Colonic mucosa (tissue), 4 donors: ENCODE measurements around the gene MYO10. TPM values are rescaled to one million over a fixed set of nuclear protein-coding genes. Genes with fewer than 3 reads are reported as not detected.
A peak's percentile ranks its signal among the peaks of the same experiment; 100 is the strongest.

Experiments used
- DNase-seq: peaks from one replicate; pipeline ENCODE4 v3.0.0-alpha.2; 2020
- H3K27ac ChIP-seq: fragments of 200-600 bp; one replicate; pipeline ENCODE4 v1.8.0; 2021
- H3K27me3 ChIP-seq: fragments of 200-600 bp; one replicate; pipeline ENCODE4 v1.8.0; 2021
- H3K36me3 ChIP-seq: fragments of 200-600 bp; one replicate; pipeline ENCODE4 v1.8.0; 2021
- H3K4me1 ChIP-seq: fragments of 200-600 bp; one replicate; pipeline ENCODE4 v1.8.0; 2021; ENCODE audit warnings: mild to moderate bottlenecking
- H3K4me3 ChIP-seq: fragments of 200-600 bp; one replicate; pipeline ENCODE4 v1.8.0; 2021
- H3K9ac ChIP-seq, 2 donors: one replicate each; pipeline ENCODE4 v1.7.0; 2013; ENCODE audit warnings: control low read depth in 2 of 2, low read depth in 2 of 2, low read length in 2 of 2
- H3K9me3 ChIP-seq: fragments of 200-600 bp; one replicate; pipeline ENCODE4 v1.8.0; 2021
- intact Hi-C: fragments of 100-400 bp; cut with DNase I; formaldehyde crosslinking; loops from one replicate; pipeline ENCODE4 v1.14.1; 2022
- total RNA-seq, 2 donors: library from RNA; stranded (reverse); fragmentation: NEBNext Ultra II Directional in 1 of 2; extraction: Animal tissue kit (Norgen Biotek cat#: 25700) in 1 of 2; gene quantifications; one replicate each; pipeline ENCODE4 v1.2.1, GENCODE V29; 2021
- TF ChIP-seq, protein P1 (sequence below): fragments of 200-600 bp; IDR thresholded peaks from one replicate; pipeline ENCODE4 v1.8.0; 2022; ENCODE audit warnings: antibody characterized with exemption, mild to moderate bottlenecking
- donor health status: healthy.
- donor health status: DM: no; HTN: no; CAD: no.
- donor health status: DM: no; HTN: no; CAD: no.

MYO10 gene
- total RNA-seq, 2 donors from 2014 or later = 57.9 to 61.9 TPM

DNA sequence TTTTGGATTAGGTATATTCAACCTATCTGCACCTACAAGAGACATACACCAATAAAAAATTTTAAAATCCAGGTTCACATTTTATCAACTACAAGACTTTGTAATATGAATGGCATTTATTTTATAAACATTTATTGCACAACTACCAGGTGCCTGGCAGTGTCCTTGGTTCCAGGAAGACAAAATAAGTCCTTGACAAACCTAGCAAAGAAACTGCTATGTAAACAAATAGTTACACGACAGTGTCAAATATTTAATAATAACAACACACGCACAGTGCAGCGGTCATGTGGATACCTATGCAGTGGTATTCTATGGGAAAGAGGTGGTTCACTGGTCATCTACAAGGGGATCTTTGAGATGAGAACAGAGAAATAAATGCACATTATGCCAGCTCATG is 120.7 kb downstream of the MYO10 start:
- intact Hi-C loops = no loop called here
- no peak overlapping the region for H3K4me3 ChIP-seq
- H3K9ac ChIP-seq = no peak overlapping the region
- DNase-seq = no peak
- no peaks in the 10 kb centered on the region for H3K36me3 ChIP-seq
- no peaks in the 10 kb centered on the region for H3K9me3 ChIP-seq
- no peaks in the 10 kb centered on the region for H3K4me1 ChIP-seq
- TF ChIP-seq, protein P1, sequence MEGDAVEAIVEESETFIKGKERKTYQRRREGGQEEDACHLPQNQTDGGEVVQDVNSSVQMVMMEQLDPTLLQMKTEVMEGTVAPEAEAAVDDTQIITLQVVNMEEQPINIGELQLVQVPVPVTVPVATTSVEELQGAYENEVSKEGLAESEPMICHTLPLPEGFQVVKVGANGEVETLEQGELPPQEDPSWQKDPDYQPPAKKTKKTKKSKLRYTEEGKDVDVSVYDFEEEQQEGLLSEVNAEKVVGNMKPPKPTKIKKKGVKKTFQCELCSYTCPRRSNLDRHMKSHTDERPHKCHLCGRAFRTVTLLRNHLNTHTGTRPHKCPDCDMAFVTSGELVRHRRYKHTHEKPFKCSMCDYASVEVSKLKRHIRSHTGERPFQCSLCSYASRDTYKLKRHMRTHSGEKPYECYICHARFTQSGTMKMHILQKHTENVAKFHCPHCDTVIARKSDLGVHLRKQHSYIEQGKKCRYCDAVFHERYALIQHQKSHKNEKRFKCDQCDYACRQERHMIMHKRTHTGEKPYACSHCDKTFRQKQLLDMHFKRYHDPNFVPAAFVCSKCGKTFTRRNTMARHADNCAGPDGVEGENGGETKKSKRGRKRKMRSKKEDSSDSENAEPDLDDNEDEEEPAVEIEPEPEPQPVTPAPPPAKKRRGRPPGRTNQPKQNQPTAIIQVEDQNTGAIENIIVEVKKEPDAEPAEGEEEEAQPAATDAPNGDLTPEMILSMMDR = no peak
- H3K27ac ChIP-seq = no peak overlapping the region
- H3K27me3 ChIP-seq = no peaks in the 10 kb centered on the region

DNA sequence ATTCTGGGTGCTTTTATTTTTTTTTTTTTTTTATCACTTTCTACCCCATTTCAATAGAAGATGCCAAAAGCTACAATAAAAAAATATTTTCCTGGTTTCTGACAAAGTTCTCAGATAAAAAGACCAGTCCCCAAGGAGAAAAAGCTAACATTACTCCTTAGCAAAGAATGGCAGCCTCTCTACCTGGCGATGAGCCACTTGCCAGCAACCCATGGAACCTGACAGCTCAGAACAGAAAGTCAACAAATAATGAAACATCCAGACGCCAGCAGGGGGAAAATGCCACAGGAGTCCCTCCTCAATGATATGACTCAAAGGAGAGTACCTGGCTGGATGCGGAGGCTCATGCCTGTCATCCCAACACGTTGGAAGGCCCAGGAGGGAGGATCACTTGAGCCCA is 123.2 kb downstream of the MYO10 start:
- Histone ChIP-seq H3K27me3 (no peaks in the 10 kb centered on the region), H3K9me3 (no peaks in the 10 kb centered on the region), H3K4me3 (no peak overlapping the region), H3K27ac (no peak overlapping the region), H3K9ac (no peak overlapping the region), H3K4me1 (no peaks in the 10 kb centered on the region), H3K36me3 (no peaks in the 10 kb centered on the region)
- DNase-seq = peak; percentile 54
- intact Hi-C loops = no loop called here
- TF ChIP-seq, protein P1 = no peak

DNA sequence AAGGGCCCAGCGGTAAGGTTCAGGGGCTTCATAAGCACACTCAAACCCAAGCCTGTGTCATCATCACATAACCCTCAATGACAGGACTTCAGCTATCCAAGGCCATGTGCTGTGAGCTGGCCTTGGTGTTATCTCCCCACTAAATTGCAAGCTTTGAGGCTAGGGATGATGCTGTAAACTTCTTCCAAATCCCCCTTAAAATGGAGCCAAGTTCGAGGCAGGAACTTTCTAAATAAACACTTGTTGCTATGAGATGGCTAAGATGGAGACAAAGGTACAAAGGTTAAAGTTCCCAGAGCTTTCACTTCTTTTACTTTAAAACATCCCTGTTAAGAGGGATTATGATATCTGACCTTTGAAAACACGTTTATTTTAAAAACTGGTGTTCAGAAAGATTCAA is 123.6 kb downstream of the MYO10 start:
- peak overlapping the region in 1 of 2 donors; percentile 19 for H3K9ac ChIP-seq
- intact Hi-C loops = no loop called here
- no peak overlapping the region for H3K27ac ChIP-seq
- no peak for DNase-seq
- H3K36me3 ChIP-seq = no peaks in the 10 kb centered on the region
- TF ChIP-seq, protein P1 = no peak
- H3K4me1 ChIP-seq = no peaks in the 10 kb centered on the region
- H3K9me3 ChIP-seq = no peaks in the 10 kb centered on the region
- H3K4me3 ChIP-seq = no peak overlapping the region
- no peaks in the 10 kb centered on the region for H3K27me3 ChIP-seq

DNA sequence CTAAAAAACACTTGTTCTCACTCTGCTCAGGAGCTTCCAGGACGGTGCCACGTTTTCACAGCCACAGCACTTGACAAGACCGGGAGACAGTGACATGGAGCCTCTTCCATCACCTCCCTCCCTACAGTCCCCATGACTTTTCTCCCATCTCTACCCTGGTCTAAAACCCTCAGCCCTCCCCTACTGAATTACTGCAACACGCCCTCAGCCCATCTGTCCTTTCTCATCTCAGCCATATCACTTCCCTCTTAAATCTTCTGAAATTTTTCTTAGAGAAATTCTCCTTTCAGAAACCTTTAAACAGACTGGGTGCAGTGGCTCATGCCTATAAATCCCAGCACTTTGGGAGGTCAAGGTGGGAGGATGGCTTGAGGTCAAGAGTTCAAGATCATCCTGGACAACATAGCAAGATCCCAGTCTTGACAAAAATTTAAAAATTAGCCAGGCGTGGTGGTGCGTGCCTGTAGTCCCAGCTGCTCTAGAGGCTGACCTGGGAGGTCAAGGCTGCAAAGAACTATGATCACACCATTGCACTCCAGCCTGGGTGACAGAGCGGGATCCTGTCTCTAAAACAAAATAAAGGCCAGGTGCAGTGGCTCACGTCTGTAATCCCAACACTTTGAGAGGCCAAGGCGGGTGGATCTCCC is 125.8 kb downstream of the MYO10 start:
- no peak overlapping the region for H3K4me3 ChIP-seq

DNA sequence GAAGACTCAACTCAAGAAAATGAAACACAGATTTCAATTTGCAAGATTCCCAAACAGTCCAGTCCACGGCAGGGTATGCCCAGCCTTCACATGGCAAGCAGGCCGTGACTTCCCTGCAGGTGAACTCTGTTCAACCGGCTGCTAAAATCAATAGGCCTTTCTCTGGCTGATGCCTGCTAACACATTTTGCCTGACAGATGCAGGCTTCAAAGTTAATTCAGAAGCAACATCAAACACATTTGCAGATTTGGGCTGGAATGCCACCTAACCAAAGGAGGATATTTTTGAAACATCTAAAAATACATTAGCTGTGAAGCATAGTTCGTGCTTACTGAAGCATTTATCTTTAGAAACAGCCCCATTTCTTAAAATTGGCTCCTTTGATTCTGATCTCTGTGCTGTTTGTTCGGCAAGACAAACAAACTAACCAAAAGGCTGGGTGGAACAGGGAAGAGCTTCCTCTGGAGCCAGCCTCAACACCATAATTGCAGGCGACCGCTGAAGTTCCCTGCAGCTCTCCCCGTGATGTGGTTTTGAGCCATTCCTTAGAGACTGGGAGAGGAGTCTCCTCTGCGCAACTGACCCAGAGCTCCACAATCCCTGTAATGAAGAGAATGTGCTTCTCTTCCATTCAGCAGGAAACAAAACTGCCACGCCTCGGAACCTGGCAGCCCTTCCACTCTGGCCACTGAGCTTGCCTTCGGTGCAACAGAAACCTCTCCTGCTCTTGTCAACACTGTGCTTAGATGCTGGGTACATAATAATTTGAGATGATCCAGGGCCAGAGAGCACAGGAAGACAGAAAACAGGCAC is 126.5 kb downstream of the MYO10 start:
- peak; percentile 39 for DNase-seq
- no peaks in the 10 kb centered on the region for H3K36me3 ChIP-seq
- H3K4me3 ChIP-seq = no peak overlapping the region
- intact Hi-C loops = no loop called here
- no peaks in the 10 kb centered on the region for H3K4me1 ChIP-seq
- no peak overlapping the region for H3K27ac ChIP-seq
- H3K9ac ChIP-seq = peak overlapping the region in 1 of 2 donors; percentile 46
- no peaks in the 10 kb centered on the region for H3K9me3 ChIP-seq
- no peaks in the 10 kb centered on the region for H3K27me3 ChIP-seq
- TF ChIP-seq, protein P1 = no peak

More for the DNA sequence above, 125.8 kb downstream of the MYO10 start:
- no peak for DNase-seq
- intact Hi-C loops = no loop called here
- no peaks in the 10 kb centered on the region for H3K4me1 ChIP-seq
- peak overlapping the region in 1 of 2 donors; percentile 46 for H3K9ac ChIP-seq
- H3K27me3 ChIP-seq = no peaks in the 10 kb centered on the region
- no peaks in the 10 kb centered on the region for H3K9me3 ChIP-seq
- TF ChIP-seq, protein P1 = no peak
- H3K36me3 ChIP-seq = no peaks in the 10 kb centered on the region
- no peak overlapping the region for H3K27ac ChIP-seq
